SKM-1 (cell line): ENCODE data around the gene ZNF276.
"Not testable (repeated sequence)": the region's sequence is repeated elsewhere in the genome, so short reads cannot be mapped to it uniquely, and the experiment has no call there.

ENCODE experiments used
- DNase-seq: peaks from one replicate; lab custom pipeline; 2025; ENCODE audit not compliant: unreplicated experiment; lab: John Stamatoyannopoulos, UW

Gene ZNF276

GRCh38 chr16:89733792-89734191 is 12.5 kb downstream of the ZNF276 start:
- DNase-seq, result no peak

GRCh38 chr16:89736554-89736953 is 15.2 kb downstream of the ZNF276 start:
- no peak for DNase-seq

- no peak for DNase-seq
Observed at GRCh38 chr16:89737341-89738071, 16.2 kb downstream of the ZNF276 start.

DNA sequence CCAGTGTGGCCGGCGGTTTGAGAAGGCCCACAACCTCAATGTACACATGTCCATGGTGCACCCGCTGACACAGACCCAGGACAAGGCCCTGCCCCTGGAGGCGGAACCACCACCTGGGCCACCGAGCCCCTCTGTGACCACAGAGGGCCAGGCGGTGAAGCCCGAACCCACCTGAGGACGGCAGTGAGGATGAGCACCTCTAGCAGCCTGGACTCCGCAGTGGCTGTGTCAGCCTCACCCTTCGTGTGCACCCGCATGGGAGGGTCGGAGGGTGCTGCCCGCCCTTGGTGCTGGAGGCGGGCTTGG is 16.7 kb downstream of the ZNF276 start:
- DNase-seq, result no peak

DNA sequence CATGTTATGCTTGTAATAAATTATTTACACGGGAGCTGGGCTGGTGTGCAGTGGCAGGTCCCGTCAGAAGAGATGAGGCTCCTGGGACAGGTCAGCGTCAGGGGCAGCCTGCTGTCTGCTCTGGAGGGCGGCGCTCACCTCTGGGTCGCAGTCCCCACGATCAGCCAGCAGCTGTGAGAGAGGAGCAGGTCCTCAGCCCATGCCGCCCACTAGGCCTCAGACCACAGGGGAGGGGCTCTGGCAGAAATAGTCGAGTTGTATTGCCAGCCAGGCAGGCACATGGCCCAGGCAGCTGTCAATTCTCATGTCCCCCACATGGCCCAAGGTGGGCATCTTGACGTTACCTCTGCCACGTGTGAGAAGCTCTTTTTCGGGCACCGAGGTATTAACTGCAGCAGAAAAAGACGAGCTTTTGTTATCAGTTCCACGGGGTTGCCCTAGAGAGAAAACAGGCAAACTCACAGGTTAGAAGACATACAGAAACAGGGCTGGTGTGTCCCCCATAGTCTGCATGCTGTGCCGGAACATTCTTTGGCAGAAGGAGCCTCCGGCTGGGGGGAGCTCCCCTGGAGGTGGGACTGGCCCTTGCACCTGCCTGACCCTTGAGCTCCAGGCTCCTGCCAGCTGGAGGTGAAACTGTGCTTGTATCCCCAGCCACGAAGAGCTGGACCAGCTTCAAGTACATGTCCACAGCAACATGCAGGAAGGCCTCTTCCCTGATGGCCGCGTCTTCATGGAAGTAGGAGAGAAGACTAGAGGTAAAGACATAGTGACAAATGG is 17.4 kb downstream of the ZNF276 start:
- DNase-seq, result no peak

DNA sequence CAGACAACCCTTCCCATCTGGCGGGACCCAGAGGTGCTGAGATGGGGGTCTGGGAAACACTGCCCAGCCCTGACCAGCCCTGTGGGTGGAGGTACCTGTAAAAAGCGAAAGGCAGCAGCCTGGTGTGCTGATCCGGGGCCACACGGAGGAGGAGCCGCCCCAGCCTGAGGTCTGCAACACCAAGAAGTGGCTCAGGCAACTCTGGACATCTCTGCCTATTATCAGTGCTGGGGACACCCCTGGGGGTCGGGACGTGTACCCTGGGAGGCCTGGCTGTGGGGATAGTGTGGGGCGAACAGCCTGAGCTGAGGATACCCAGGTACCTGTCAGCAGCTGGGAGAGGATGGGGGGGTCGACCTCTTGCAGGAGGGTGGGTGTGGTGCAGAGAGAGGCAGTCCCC is 18.0 kb downstream of the ZNF276 start:
- no peak for DNase-seq

GRCh38 chr16:89741342-89742014 is 20.1 kb downstream of the ZNF276 start:
- DNase-seq, result no peak

- DNase-seq, result no peak
Observed at GRCh38 chr16:89742948-89743347, 21.6 kb downstream of the ZNF276 start.

DNA sequence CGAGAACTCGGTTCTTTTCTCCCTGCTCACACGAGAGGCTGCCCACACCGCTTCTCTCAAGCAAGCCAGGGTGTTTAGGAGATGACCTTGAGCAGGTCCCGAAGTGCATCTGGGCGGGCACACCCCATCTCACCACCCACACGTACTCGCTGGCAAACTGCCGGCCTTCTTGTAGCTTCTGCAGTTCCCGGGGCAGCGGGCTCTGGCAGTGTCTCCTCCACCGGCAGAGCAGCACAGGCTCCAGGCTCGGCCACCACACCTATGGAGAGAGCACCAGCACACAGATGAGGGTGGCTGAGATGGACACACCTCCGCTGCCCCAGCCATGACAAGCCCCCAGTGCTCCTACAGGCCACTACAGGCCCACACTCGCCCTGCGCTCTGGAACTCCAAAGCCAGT is 23.5 kb downstream of the ZNF276 start:
- no peak for DNase-seq

- DNase-seq, result no peak
Observed at GRCh38 chr16:89746043-89746442, 24.7 kb downstream of the ZNF276 start.

DNA sequence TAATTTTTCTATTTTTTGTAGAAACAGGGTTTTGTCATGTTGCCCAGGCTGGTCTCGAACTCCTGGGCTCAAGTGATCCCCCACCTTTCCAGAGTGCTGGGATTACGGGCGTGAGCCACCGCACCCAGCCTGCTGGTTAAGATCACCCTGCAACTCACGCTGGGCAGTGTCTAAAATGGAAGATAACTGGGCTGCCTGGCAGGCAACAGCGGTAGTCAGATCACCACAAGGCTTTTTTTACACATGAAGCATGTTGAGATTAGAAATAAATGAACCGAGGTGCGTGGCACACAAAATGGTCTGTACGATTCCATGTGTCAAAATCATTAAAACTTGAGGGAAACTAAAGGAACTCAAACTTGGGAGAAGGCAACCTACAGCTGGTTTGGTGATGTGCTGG is 26.7 kb downstream of the ZNF276 start:
- DNase-seq, result no peak

- no peak for DNase-seq
Observed at GRCh38 chr16:89748921-89749320, 27.6 kb downstream of the ZNF276 start.

GRCh38 chr16:89749637-89750036 is 28.3 kb downstream of the ZNF276 start:
- DNase-seq, result peak; percentile 14

- no peak for DNase-seq
Observed at GRCh38 chr16:89759746-89760340, 38.5 kb downstream of the ZNF276 start.

GRCh38 chr16:89761304-89761922 is 40.1 kb downstream of the ZNF276 start:
- no peak for DNase-seq

- DNase-seq, result peak; percentile 95
Observed at GRCh38 chr16:89764711-89765201, 43.4 kb downstream of the ZNF276 start.

- DNase-seq, result no peak
Observed at GRCh38 chr16:89765292-89765830, 44.0 kb downstream of the ZNF276 start.

GRCh38 chr16:89770367-89770766 is 49.0 kb downstream of the ZNF276 start:
- no peak for DNase-seq

DNA sequence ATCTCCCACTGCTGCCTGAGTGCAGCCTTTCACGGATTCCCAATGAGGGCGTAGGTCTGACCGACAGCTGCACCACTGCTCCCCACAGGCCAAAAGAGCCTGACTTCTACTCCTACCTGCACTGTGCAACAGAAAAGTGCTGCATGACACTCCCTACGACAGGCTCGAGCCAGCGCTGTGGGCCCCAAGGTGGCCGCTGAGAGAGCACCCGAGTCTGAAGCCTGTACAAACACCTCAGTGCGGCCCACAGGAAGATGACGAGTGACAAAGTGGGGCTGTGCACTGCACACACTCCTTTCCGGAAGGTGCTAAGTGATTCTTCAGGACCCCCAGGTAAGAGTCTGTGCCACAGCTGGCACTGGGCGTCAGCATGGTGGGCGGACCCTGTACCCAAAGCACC is 53.9 kb downstream of the ZNF276 start:
- no peak for DNase-seq

GRCh38 chr16:89778211-89778610 is 56.9 kb downstream of the ZNF276 start:
- not testable (repeated sequence) for DNase-seq
